Transverse colon (tissue), 4 donors: Measurements from ENCODE around the gene LBR.

Source experiments
- POLR2AphosphoS5 ChIP-seq, 3 donors: sonication (generic); formaldehyde crosslinking; IDR thresholded peaks; one replicate each; pipeline ENCODE4 v1.6.1; 2016; ENCODE audit warnings: antibody characterized with exemption in 3 of 3
- TF ChIP-seq, protein P1 (sequence below), 5 experiments: fragments of 200-600 bp in 3 of 5; fragments of 450-650 bp in 2 of 5; sonication (generic) in 3 of 5; IDR thresholded peaks; 1 replicate in 2 of 5; 2 replicates in 3 of 5; pipeline ENCODE4 v1.5.1; 2016 to 2017; ENCODE audit warnings: antibody characterized with exemption in 5 of 5, inconsistent platforms in 3 of 5, mild to moderate bottlenecking in 2 of 5, moderate library complexity in 1 of 5

DNA sequence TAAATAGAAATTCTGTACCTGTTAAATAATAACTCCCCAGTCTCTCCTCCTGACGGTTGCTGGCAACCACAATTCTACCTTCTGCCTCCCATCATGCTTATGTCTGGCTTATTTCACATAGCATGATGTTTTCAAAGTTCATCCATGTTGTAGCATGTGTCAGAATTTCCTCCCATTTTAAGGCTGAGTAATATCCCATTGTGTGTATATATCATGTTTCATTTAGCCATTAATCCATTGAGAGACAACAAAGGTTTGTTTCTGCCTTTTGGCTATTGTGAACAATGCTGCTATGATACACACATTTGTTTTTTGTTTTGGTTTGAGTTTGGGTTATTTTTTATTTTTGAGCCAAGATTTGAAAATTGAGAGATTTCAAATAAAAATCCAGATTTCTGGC is 72.0 kb downstream of the LBR start:
- TF ChIP-seq, protein P1, sequence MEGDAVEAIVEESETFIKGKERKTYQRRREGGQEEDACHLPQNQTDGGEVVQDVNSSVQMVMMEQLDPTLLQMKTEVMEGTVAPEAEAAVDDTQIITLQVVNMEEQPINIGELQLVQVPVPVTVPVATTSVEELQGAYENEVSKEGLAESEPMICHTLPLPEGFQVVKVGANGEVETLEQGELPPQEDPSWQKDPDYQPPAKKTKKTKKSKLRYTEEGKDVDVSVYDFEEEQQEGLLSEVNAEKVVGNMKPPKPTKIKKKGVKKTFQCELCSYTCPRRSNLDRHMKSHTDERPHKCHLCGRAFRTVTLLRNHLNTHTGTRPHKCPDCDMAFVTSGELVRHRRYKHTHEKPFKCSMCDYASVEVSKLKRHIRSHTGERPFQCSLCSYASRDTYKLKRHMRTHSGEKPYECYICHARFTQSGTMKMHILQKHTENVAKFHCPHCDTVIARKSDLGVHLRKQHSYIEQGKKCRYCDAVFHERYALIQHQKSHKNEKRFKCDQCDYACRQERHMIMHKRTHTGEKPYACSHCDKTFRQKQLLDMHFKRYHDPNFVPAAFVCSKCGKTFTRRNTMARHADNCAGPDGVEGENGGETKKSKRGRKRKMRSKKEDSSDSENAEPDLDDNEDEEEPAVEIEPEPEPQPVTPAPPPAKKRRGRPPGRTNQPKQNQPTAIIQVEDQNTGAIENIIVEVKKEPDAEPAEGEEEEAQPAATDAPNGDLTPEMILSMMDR (IDR thresholded peaks at IDR 0.05), result no peak
- TF ChIP-seq POLR2AphosphoS5 (IDR thresholded peaks at IDR 0.05), result no peak
